ENCODE data around the gene EFNA2. TPM values are rescaled to one million over a fixed set of nuclear protein-coding genes. Genes with fewer than 3 reads are reported as not detected.

Gene EFNA2
- total RNA-seq, 1 donor from 2014 or later, result not detected

DNA sequence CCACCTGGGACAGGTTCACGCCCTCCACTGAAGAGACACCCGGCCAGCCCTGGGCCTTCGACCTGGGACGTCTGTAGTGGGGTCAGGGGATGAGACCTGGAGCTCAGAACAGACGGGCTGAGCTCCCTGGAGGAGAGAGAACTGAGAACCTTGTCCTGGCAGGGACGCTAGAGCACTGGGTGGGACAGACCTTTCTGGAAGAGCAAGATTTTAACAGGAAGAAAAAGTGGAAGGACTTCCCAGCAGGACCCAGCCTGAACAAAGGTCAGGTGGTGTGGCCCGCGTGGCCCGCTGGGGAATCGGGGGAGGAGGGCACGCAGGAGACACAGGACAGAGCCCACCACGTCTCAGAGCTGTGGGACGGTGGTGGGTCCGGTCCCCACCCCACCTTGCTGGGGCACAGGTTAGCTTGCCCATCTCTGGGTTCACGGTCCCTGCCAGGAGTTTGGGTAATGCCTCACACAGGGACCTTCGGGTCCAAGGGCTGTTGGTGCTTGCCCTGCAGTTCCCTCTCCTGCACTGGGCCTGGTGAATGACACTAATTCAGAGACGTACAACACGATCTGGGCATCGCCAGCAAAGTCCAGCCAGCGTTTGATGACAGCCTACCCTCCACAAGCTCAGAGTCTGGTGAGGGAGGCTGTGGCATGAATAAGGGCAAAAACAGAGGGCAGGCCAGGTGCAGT, 1.2 kb upstream of the EFNA2 start:
- DNase-seq, result no peak

- DNase-seq, result no peak
These were observed 515 bp upstream of the EFNA2 start for GRCh38 chr19:1284979-1285736.

DNA sequence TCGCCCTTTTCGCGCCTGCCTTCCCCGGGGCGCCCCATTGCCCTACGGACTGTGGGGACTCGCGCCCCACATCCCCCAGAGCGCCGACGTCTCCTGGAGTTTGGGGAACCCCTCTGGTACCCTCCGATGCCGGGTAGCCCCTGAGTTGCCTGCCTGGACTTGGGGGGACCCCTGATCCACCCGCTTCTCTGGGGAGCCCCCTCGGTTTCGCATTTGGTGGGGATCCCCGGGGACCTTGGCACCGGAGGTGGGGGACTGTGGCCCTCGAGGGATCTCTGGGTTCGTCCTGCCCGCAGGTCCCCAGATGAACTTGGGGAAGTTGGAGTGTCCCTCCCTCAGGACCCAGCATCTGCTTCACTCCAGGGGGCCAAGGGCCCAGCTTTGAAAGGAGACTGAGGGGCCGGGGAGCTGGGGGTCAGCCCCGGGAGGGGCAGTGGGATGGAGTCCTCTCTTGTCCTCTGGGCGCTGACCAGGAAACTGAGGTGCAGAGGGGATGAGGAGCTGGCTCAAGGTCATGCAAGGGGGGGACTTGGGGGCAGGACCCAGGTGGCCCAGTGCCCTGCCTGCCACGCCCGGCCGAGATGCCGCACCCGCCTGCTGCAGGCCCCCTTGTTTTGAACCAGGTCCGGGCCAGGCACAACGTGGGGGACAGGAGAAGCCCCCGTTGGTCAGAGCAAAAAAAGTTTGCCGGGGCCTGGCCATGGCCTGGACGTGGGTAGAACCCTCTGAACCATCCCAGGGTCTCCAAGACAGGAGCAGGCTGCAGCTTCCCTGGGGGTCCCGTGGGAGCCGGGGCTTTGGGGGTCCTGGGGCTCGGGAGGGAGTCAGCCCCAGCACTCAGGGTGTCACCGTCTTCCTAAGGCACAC, 1.0 kb downstream of the EFNA2 start:
- DNase-seq, result no peak

DNA sequence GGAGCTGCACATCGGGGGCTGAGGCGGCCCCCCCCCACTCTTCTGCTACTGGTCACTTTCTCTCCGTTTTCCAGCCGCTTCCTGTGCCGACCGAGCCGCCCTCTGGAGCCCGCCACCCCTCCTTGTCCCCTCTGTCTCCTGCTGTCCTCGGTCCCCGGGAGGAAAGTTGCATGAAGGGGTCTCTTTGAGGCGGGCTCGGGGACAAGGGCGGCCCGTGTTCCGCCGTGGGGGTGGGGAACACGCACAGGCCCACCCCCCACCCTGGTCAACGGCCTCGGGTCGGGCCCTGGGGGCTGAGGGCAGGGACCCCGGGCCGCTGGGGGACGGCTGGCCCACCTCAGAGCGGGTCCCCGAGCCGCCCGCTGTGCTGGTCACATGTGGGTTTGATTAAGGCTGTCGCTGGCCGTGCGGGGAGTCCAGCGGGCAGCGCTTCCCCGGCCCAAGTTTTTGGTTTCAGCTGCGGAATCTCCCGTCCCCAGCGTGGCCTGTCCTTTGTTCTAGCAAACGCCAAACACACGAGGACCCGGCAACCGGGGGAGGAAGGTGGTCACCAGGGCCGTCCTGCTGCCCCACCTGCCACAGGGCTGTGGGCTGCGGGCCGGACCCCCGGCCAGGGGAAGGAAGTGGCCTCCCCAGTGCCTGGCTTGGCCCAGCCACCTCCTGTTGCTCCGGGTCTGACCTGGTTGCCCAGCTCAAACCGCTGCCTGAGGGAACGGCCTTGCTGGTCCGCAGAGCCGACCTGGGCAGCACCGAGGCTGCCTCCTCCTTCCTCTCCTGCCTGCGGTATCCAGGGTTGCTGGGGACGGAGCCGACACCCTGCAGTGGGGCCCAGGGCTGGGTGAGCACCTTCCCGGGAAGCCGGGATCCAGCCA, 1.9 kb downstream of the EFNA2 start:
- no peak for DNase-seq

DNA sequence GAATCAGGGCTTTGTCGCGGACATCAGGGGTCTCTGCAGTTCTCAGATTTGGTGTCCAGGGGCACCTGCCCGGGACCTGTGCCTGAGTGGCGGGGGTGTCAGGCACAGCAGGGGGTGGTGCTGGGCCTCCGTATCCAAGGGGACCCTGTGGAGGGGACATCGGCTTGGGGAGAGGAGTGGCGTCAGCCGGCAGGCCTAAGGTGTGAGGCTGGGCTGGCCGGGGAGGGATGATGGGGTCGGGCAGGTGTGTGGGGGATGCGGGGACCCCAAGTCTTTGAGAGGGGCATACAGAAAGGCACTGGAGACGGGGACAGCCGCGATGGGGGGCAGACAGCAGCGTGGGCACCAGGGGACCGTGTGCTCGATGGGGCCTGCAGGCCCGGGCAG, 2.5 kb downstream of the EFNA2 start:
- no peak for DNase-seq

DNA sequence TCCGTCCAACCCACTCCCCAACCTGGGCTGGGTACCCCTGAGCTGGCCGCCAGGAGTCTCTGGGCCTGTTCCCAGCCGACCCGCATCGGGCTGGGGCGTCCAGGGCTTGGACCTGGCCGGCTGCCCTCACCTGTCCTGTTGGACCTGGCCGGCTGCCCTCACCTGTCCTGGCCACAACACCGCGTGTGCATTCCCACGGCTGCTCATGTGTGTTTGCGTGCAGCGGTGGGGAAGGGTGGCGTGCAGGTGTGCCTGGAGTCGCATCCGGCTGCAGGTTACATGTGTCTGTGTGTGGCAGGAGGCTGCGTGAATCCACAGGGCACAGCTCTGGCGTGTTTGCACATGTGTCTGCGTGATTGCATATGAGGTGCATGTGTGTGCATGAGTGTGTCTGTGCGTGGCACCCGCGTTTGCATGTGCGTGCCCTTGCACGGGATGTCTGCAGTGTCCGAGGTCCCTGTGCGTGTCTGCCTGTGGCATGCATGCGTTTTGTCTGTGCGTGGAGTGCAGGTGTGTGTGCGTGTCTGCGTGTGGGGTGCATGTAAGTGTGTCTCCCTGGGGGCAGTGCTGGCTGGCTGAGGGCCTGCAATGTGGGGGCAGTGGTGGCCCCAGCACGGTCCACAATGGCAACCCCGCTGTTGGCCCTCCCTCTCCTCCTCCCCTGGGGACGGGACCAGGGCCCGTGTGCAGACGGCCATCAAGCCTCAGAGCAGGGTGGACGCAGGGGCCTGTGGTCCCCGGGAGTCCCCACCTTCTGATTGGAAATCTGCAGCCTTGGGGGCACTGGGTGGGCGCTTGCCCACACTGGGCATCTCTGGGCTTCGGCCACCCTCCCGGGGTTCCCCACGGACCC, 3.4 kb downstream of the EFNA2 start:
- no peak for DNase-seq

- DNase-seq, result no peak
These were observed 4.0 kb downstream of the EFNA2 start for GRCh38 chr19:1289686-1290025.

DNA sequence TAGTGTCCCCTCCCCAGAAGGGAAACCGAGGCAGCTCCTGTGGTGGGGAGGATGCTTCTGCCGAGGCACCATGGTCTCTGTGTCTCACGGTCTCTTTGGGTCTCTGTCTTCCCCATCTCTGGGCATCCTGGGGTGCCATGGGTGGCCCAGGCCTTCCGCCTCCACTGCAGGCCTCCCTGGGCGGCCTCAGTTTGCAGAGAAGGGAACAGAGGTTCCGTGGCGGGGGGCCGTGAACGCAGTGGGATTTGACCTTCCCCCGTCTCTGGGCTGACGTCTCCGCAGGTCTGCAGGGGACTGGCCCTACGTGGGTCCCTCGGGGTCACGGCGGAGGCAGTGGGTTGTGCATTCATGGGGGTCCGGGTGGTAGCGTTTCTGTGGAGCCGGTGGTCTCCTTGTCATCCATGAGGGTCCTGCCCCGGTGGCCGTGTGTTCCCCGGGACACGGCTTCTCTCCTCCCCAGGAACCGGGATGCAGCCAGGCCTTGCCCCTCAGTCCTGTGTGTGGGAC, 4.6 kb downstream of the EFNA2 start:
- no peak for DNase-seq

- no peak for DNase-seq
These were observed 5.3 kb downstream of the EFNA2 start for GRCh38 chr19:1290703-1291651.

- DNase-seq, result no peak
These were observed 6.2 kb downstream of the EFNA2 start for GRCh38 chr19:1291761-1292418.

GRCh38 chr19:1292419-1293151, 6.9 kb downstream of the EFNA2 start:
- no peak for DNase-seq

DNA sequence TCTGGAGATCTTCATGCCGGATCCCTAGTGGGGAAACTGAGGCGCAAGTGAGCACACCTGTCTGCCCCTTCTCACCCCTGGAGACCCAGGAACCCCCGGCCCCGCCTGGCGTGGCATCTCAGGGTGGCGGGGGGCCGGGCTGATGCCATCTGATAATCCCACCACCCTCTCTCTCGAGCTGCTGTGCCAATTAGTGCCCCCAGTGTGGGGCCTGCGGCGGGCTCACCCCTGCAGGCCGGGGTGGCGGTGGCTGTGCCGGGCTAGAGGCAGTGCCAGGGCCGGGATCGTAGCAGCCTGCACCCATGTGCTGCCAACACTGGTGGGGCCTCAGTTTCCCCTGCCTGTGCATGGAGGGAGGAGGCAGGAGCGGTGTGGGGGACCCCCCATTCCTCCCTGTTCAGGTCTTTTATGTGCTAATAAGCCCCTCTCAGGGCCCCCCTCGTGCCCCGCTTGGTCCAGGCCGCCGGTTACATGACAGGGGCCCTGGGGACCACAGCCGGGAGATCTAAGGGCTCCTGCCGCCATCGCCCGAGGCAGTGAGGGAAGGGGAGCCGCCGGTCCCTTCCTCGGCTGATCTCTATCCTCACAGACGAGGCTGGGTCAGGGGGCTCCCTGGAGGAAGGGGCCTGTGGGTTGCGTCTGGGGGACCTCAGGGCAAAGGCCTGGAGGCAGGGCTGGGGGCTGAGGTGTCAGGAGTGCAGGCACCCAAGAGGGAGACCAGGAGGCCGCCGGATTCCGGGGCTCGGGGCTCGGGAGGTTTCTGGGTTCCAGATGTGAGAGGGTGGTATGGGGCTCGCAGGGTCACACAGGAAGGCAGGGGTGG, 8.3 kb downstream of the EFNA2 start:
- no peak for DNase-seq

DNA sequence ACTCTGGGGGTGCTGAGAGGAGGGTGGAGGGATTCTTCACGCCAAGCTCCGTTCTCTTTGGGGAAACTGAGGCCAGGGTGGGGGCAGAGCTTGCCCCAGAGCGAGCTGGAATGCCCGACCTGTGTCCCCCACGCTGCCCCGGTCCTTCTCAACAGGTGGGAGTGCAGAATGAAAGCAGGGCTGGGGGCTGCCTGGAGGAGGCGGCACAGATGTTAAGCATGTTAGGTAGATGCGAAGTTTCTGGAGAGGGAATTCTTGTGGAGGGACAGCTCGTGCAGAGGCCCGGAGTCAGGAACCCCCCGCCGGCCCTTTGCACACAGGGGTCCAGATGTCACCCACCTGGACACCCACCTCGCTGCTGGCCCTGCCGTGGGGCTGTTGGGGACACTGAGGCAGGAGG, 9.0 kb downstream of the EFNA2 start:
- DNase-seq, result no peak

GRCh38 chr19:1295169-1296012, 9.7 kb downstream of the EFNA2 start:
- DNase-seq, result no peak

GRCh38 chr19:1296078-1296477, 10.4 kb downstream of the EFNA2 start:
- DNase-seq, result no peak

GRCh38 chr19:1296575-1297271, 11.1 kb downstream of the EFNA2 start:
- no peak for DNase-seq

Data from tongue (tissue), 2 donors.